Suprapubic skin (tissue), 3 donors: ENCODE results near the gene TRIML1.

ENCODE experiments used
- POLR2AphosphoS5 ChIP-seq, 3 donors: sonication (generic); formaldehyde crosslinking; IDR thresholded peaks; one replicate each; pipeline ENCODE4 v1.6.1; 2017; ENCODE audit warnings: antibody characterized with exemption in 3 of 3
- TF ChIP-seq, protein P1 (sequence below), 2 donors: fragments of 200-600 bp in 1 of 2; fragments of 450-650 bp in 1 of 2; sonication (generic) in 1 of 2; IDR thresholded peaks; one replicate each; pipeline ENCODE4 v1.5.1; 2016 to 2019; ENCODE audit warnings: antibody characterized with exemption in 2 of 2, mild to moderate bottlenecking in 1 of 2, moderate library complexity in 1 of 2

DNA sequence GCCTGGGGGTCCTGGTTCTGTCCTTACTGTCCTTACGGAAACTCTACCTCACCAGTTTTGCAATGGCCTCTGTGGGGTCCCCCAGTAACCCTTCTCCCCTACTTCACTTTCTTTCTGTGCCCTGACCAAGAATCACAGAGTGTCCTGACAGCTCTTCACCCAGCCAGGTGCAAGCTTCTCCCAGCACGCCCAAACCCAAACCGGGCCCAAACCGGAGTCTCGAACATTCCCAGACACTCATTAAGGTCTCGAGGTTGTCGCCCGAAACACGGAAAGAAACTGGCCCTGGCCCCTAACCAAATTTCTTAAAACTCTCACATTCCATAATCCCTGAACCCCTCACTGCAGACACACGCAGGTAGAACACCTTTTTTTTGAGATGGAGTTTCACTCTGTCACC is 19.1 kb downstream of the TRIML1 start:
- TF ChIP-seq, protein P1, sequence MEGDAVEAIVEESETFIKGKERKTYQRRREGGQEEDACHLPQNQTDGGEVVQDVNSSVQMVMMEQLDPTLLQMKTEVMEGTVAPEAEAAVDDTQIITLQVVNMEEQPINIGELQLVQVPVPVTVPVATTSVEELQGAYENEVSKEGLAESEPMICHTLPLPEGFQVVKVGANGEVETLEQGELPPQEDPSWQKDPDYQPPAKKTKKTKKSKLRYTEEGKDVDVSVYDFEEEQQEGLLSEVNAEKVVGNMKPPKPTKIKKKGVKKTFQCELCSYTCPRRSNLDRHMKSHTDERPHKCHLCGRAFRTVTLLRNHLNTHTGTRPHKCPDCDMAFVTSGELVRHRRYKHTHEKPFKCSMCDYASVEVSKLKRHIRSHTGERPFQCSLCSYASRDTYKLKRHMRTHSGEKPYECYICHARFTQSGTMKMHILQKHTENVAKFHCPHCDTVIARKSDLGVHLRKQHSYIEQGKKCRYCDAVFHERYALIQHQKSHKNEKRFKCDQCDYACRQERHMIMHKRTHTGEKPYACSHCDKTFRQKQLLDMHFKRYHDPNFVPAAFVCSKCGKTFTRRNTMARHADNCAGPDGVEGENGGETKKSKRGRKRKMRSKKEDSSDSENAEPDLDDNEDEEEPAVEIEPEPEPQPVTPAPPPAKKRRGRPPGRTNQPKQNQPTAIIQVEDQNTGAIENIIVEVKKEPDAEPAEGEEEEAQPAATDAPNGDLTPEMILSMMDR (IDR thresholded peaks at IDR 0.05): no peak
- TF ChIP-seq POLR2AphosphoS5 (IDR thresholded peaks at IDR 0.05): no peak
